Caco-2 (cell line): Measurements from ENCODE around the gene CARS1. TPM values are rescaled to one million over a fixed set of nuclear protein-coding genes. Genes with fewer than 3 reads are reported as not detected.

Experiments used
- BruUV-seq: library from RNA; stranded (reverse); fragments of 400-500 nt; replicated peaks from 2 replicates; lab custom pipeline; 2021; lab: Mats Ljungman, UMichigan
- CTCF ChIA-PET: fragments of 300-600 bp; sonication (Branson Sonifier 250); formaldehyde crosslinking; loops from one replicate; lab custom pipeline; 2022; ENCODE audit warnings: antibody characterized with exemption; lab: Charles Lee
- POLR2A ChIA-PET: fragments of 300-600 bp; sonication (Branson Sonifier 250); formaldehyde crosslinking; loops from one replicate; lab custom pipeline; 2022; ENCODE audit warnings: antibody characterized with exemption; lab: Charles Lee
- DNase-seq, 2 experiments: peaks; one replicate each; pipeline versions ENCODE4 v3.0.0 to v3.0.0-alpha.2; 2020 to 2022
- H3K27me3 ChIP-seq: replicated peaks from 2 replicates; pipeline ENCODE4 v1.6.0; 2011; ENCODE audit warnings: low read length; ENCODE audit not compliant: control insufficient read depth, insufficient read depth
- H3K36me3 ChIP-seq: 2 replicates; pipeline ENCODE4 v1.5.1; 2011; ENCODE audit warnings: low read length; ENCODE audit not compliant: control insufficient read depth, insufficient read depth
- H3K4me1 ChIP-seq: fragments of 250-450 bp; sonication (Bioruptor Pico); 2 replicates; pipeline ENCODE4 v1.5.1; 2020; ENCODE audit warnings: mild to moderate bottlenecking
- H3K4me3 ChIP-seq: 2 replicates; pipeline ENCODE4 v1.5.1; 2011; ENCODE audit warnings: low read depth, mild to moderate bottlenecking, control low read depth, low read length
- H3K9me3 ChIP-seq: fragments of 250-450 bp; sonication (Bioruptor Pico); 2 replicates; pipeline ENCODE4 v1.5.1; 2020; ENCODE audit warnings: mild to moderate bottlenecking, moderate library complexity
- H3K27ac Mint-ChIP-seq: one replicate; pipeline ENCODE4 v1.8.0; 2022; ENCODE audit warnings: mixed read lengths; ENCODE audit not compliant: unreplicated experiment
- H3K27me3 Mint-ChIP-seq: one replicate; pipeline ENCODE4 v1.8.0; 2022; ENCODE audit warnings: mixed read lengths; ENCODE audit not compliant: insufficient read depth, unreplicated experiment
- H3K36me3 Mint-ChIP-seq: one replicate; pipeline ENCODE4 v1.8.0; 2022; ENCODE audit warnings: mild to moderate bottlenecking, mixed read lengths; ENCODE audit not compliant: insufficient read depth, unreplicated experiment
- H3K4me1 Mint-ChIP-seq: one replicate; pipeline ENCODE4 v1.8.0; 2022; ENCODE audit warnings: low read depth, mixed read lengths; ENCODE audit not compliant: unreplicated experiment
- H3K4me3 Mint-ChIP-seq: one replicate; pipeline ENCODE4 v1.8.0; 2022; ENCODE audit warnings: mild to moderate bottlenecking, moderate library complexity, mixed read lengths; ENCODE audit not compliant: unreplicated experiment
- H3K9me3 Mint-ChIP-seq: one replicate; pipeline ENCODE4 v1.8.0; 2022; ENCODE audit warnings: mixed read lengths; ENCODE audit not compliant: unreplicated experiment
- intact Hi-C: fragments of 100-400 bp; cut with micrococcal nuclease; formaldehyde crosslinking; loops from one replicate; pipeline ENCODE4 v1.10.0; 2022; ENCODE audit not compliant: unreplicated experiment
- total RNA-seq: library from RNA; stranded (reverse); gene quantifications from 2 replicates; pipeline ENCODE4 v1.2.3, GENCODE V29; 2022
- TF ChIP-seq, protein P1 (sequence below), 2 experiments: fragments of 200-600 bp in 1 of 2; IDR thresholded peaks; 1 replicate in 1 of 2; 2 replicates in 1 of 2; pipeline versions ENCODE4 v1.5.1 to v1.8.0; 2011 to 2022; ENCODE audit warnings: antibody characterized with exemption in 1 of 2, control low read depth in 1 of 2, inconsistent platforms in 1 of 2, low read depth in 1 of 2, low read length in 1 of 2, mild to moderate bottlenecking in 1 of 2, moderate library complexity in 1 of 2; ENCODE audit not compliant: insufficient read depth in 1 of 2, severe bottlenecking in 1 of 2, unreplicated experiment in 1 of 2

Gene CARS1
- total RNA-seq, 1 experiment from 2014 or later: 121 TPM

DNA sequence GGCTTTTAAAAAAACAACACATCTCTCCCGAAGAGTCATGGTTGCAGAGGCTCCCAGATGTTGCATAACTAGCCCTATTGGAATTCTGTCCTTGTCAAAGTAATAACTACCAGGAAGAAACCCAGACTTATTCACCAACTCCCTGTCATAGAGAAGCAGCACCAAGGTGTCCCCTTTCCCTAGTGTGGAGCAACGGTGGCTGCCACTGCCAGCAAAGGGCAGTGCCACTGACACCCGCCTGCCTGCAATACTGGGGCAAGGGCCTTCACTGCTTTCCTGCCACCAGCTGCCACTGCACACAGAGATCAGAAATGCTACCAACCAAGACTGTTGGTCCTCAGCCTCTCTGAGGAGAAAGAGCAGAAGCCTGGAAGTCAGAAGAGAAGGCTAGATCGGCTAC is 92.4 kb downstream of the CARS1 start:
- Mint-ChIP-seq H3K36me3 (peaks cover 98% of the 10 kb centered on the region), H3K27me3 (no peaks in the 10 kb centered on the region), H3K9me3 (no peaks in the 10 kb centered on the region), H3K4me3 (no peak overlapping the region), H3K27ac (no peak overlapping the region), H3K4me1 (no peaks in the 10 kb centered on the region)
- no peak overlapping the region for H3K4me3 ChIP-seq
- H3K4me1 ChIP-seq: no peaks in the 10 kb centered on the region
- DNase-seq: no peak
- BruUV-seq: no TSS peak
- no peaks in the 10 kb centered on the region for H3K9me3 ChIP-seq
- intact Hi-C loops: no loop called here
- TF ChIP-seq, protein P1, sequence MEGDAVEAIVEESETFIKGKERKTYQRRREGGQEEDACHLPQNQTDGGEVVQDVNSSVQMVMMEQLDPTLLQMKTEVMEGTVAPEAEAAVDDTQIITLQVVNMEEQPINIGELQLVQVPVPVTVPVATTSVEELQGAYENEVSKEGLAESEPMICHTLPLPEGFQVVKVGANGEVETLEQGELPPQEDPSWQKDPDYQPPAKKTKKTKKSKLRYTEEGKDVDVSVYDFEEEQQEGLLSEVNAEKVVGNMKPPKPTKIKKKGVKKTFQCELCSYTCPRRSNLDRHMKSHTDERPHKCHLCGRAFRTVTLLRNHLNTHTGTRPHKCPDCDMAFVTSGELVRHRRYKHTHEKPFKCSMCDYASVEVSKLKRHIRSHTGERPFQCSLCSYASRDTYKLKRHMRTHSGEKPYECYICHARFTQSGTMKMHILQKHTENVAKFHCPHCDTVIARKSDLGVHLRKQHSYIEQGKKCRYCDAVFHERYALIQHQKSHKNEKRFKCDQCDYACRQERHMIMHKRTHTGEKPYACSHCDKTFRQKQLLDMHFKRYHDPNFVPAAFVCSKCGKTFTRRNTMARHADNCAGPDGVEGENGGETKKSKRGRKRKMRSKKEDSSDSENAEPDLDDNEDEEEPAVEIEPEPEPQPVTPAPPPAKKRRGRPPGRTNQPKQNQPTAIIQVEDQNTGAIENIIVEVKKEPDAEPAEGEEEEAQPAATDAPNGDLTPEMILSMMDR (IDR thresholded peaks at IDR 0.05; ENCODE audit: insufficient read depth in 1 of 2, low read depth in 1 of 2, low read length in 1 of 2, severe bottlenecking in 1 of 2, unreplicated experiment in 1 of 2): no peak
- peaks cover 13% of the 10 kb centered on the region for H3K36me3 ChIP-seq
- CTCF ChIA-PET: no interaction called here
- H3K27me3 ChIP-seq: no peaks in the 10 kb centered on the region
- POLR2A ChIA-PET: no interaction called here

DNA sequence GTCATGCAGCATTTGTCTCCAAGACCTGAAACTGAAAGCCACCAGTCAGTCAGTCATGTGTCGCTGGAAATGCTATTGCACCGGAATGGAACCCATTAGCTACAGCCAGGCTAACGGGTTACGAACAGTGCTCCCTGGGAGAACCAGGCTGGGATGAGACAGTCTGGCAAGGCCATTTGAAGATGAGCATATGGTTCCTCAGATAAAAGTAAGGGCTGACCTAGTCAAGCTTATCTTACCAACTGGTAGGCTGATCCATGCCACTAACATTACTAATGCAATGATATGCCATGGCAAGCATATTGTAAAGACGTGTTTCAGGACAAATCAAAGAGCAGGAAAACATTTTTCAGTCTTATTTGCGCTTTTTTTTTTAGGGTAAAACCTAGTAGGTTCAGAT is 93.5 kb downstream of the CARS1 start:
- Histone ChIP-seq H3K4me1 (no peaks in the 10 kb centered on the region), H3K9me3 (no peaks in the 10 kb centered on the region), H3K36me3 (peaks cover 11% of the 10 kb centered on the region), H3K27me3 (no peaks in the 10 kb centered on the region), H3K4me3 (no peak overlapping the region)
- peaks cover 98% of the 10 kb centered on the region for H3K36me3 Mint-ChIP-seq
- TF ChIP-seq, protein P1 (IDR thresholded peaks at IDR 0.05; ENCODE audit: insufficient read depth in 1 of 2, low read depth in 1 of 2, low read length in 1 of 2, severe bottlenecking in 1 of 2, unreplicated experiment in 1 of 2): no peak
- BruUV-seq: no TSS peak
- no peak overlapping the region for H3K4me3 Mint-ChIP-seq
- H3K9me3 Mint-ChIP-seq: no peaks in the 10 kb centered on the region
- CTCF ChIA-PET: no interaction called here
- H3K4me1 Mint-ChIP-seq: no peaks in the 10 kb centered on the region
- no peak overlapping the region for H3K27ac Mint-ChIP-seq
- no peaks in the 10 kb centered on the region for H3K27me3 Mint-ChIP-seq
- no peak for DNase-seq
- POLR2A ChIA-PET: no interaction called here
- intact Hi-C loops: no loop called here

DNA sequence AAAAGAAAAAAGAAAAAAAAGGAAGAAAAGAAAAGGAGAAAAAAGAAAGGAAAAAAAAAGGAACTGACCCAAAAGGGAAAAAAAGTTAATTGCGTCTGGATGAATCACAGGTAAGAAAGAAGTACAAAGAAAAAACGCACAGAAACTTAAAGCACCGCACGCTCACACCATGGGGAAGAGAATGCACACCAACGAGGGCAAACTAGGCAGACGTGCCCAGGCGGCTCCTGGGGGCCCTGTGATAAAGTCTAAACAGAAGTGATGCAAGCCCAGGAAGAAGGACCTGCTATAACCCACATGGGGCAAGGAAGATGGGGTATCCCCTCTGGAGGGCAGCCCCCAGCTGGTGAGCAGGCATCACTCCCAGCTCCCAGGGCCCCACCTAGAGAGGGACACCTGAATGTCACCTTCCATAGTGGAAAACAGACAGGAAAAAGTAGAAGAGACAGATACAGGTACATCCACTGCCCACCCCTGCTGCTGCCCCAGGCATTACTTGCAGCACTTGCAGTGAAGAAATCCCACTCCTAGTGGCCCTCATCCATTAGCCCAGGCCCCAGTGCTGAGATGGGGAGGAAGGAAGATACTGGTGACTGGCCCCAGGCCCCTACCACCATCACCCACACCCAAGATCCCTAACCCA is 94.0 kb downstream of the CARS1 start:
- no peaks in the 10 kb centered on the region for H3K9me3 ChIP-seq
- Mint-ChIP-seq H3K36me3 (peaks cover 98% of the 10 kb centered on the region), H3K27me3 (no peaks in the 10 kb centered on the region), H3K4me1 (no peaks in the 10 kb centered on the region), H3K4me3 (no peak overlapping the region), H3K27ac (no peak overlapping the region), H3K9me3 (no peaks in the 10 kb centered on the region)
- no TSS peak for BruUV-seq
- ChIA-PET POLR2A (no interaction called here), CTCF (no interaction called here)
- TF ChIP-seq, protein P1 (IDR thresholded peaks at IDR 0.05; ENCODE audit: insufficient read depth in 1 of 2, low read depth in 1 of 2, low read length in 1 of 2, severe bottlenecking in 1 of 2, unreplicated experiment in 1 of 2): no peak
- DNase-seq: no peak
- intact Hi-C loops: no loop called here
- H3K4me3 ChIP-seq: no peak overlapping the region
- no peaks in the 10 kb centered on the region for H3K27me3 ChIP-seq
- H3K36me3 ChIP-seq: peaks cover 11% of the 10 kb centered on the region
- no peaks in the 10 kb centered on the region for H3K4me1 ChIP-seq
